ENCODE measurements around the gene SLC15A4.
"Not testable (repeated sequence)": the region's sequence is repeated elsewhere in the genome, so short reads cannot be mapped to it uniquely, and the experiment has no call there.

DNA sequence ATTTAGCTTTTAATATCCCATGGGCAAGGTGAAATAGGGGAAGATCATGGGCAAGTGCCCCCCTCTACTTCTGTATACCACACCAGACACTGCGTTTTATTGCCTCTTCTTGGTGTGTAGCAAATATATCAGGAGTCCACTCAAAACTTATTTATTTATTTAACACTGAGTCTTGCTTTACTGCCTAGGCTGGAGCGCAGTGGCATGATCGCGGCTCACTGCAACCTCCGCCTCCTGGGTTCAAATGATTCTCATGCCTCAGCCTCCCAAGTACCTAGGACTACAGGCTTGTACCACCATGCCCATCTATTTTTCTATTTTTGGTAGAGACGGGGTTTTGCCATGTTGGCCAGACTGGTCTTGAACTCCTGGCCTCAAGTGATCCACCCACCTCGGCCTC is 27.7 kb upstream of the SLC15A4 start:
- not testable (repeated sequence) for TF ChIP-seq BHLHE40 (IDR thresholded peaks at IDR 0.05; ENCODE audit: borderline replicate concordance); TARDBP (IDR thresholded peaks at IDR 0.05); FOXK2 (IDR thresholded peaks at IDR 0.05); LEF1 (IDR thresholded peaks at IDR 0.05; ENCODE audit: borderline replicate concordance); L3MBTL2 (conservative IDR thresholded peaks at IDR 0.05)

Data from HEK293T (cell line).